SU-DHL-6 (cell line): ENCODE results near the gene GCFC2.

ENCODE experiments used
- H2AFZ ChIP-seq: fragments of 200-600 bp; sonication (generic); 2 replicates; pipeline ENCODE4 v1.6.1; 2014; ENCODE audit warnings: low read depth, mild to moderate bottlenecking, moderate library complexity, mixed read lengths, antibody characterized with exemption, low read length; ENCODE audit not compliant: severe bottlenecking
- H3F3A ChIP-seq: fragments of 200-600 bp; shearing (Covaris generic); 2 replicates; pipeline ENCODE4 v1.6.0; 2016; ENCODE audit warnings: antibody characterized with exemption, mild to moderate bottlenecking; ENCODE audit not compliant: insufficient read depth
- H3K27ac ChIP-seq: fragments of 200-600 bp; sonication (generic); 2 replicates; pipeline ENCODE4 v1.5.1; 2016; ENCODE audit warnings: low read depth, mild to moderate bottlenecking, low read length, moderate library complexity, mixed read lengths
- H3K27me3 ChIP-seq: fragments of 200-600 bp; sonication (generic), shearing (Covaris generic); 2 replicates; pipeline ENCODE4 v1.6.0; 2014; ENCODE audit warnings: mild to moderate bottlenecking, low read length
- H3K36me3 ChIP-seq: fragments of 200-600 bp; sonication (generic); 2 replicates; pipeline ENCODE4 v1.6.1; 2014; ENCODE audit warnings: mild to moderate bottlenecking, low read length, mixed read lengths
- H3K4me2 ChIP-seq: fragments of 300-600, 200-600 bp; shearing (Covaris generic), sonication (generic); 2 replicates; pipeline ENCODE4 v1.6.0; 2014; ENCODE audit warnings: low read length, low read depth, mild to moderate bottlenecking; ENCODE audit not compliant: poor library complexity, severe bottlenecking
- H3K4me3 ChIP-seq: fragments of 200-600 bp; sonication (generic); 2 replicates; pipeline ENCODE4 v1.5.1; 2014; ENCODE audit warnings: antibody characterized with exemption, low read length, mild to moderate bottlenecking, mixed read lengths; ENCODE audit not compliant: insufficient read depth, poor library complexity, severe bottlenecking
- H3K79me2 ChIP-seq: fragments of 200-600 bp; sonication (generic); 2 replicates; pipeline ENCODE4 v1.6.1; 2014; ENCODE audit warnings: mild to moderate bottlenecking, low read length, moderate library complexity; ENCODE audit not compliant: insufficient read depth
- H3K9ac ChIP-seq: fragments of 200-600 bp; sonication (generic); 2 replicates; pipeline ENCODE4 v1.7.0; 2014; ENCODE audit warnings: mild to moderate bottlenecking, low read length
- H3K9me2 ChIP-seq: fragments of 200-600 bp; sonication (generic); replicated peaks from 2 replicates; pipeline ENCODE4 v1.6.1; 2014; ENCODE audit warnings: low read length; ENCODE audit not compliant: insufficient read depth
- H3K9me3 ChIP-seq: fragments of 200-600 bp; sonication (generic); 2 replicates; pipeline ENCODE4 v1.6.1; 2014; ENCODE audit warnings: low read length, mixed read lengths; ENCODE audit not compliant: insufficient read depth
- H4K20me1 ChIP-seq: fragments of 200-600 bp; sonication (generic); 2 replicates; pipeline ENCODE4 v1.6.1; 2014; ENCODE audit warnings: low read depth, mild to moderate bottlenecking, antibody characterized with exemption, low read length, moderate library complexity, mixed read lengths
- EZH2phosphoT487 ChIP-seq: fragments of 200-600 bp; sonication (generic), shearing (Covaris generic); conservative IDR thresholded peaks from 2 replicates; pipeline ENCODE4 v1.6.1; 2018; ENCODE audit warnings: mild to moderate bottlenecking, antibody characterized with exemption, low read length, moderate library complexity, mixed read lengths
- TF ChIP-seq, protein P1 (sequence below): fragments of 200-600 bp; sonication (generic); IDR thresholded peaks from one replicate; pipeline ENCODE4 v1.5.1; 2017; ENCODE audit warnings: antibody characterized with exemption, mild to moderate bottlenecking, low read length, moderate library complexity; ENCODE audit not compliant: insufficient read depth, poor library complexity, severe bottlenecking

The GCFC2 gene

DNA sequence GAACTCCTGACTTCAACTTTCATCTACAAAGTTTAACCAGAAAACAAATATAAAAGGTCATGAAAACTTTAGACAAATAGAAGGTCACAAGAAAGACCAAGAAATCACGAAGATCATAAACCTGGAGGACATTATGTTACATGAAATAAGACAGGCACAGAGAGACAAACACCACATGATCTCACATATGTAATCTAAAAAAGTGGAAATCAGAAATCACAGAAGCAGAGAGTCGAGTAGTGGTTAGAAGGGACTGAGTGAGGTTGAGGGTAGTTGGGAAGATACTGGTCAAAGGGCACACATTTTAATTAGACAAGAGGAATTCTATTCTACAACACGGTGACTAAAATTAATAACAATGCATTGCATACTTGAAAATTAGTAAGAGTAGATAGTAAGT lies 1.4 kb downstream of the GCFC2 start:
- Histone ChIP-seq H2AFZ (no peak overlapping the region), H3K27me3 (no peaks in the 10 kb centered on the region), H3K79me2 (peaks cover 31% of the 10 kb centered on the region), H3K9ac (peak overlapping the region; percentile 99), H3K9me2 (no peaks in the 10 kb centered on the region), H4K20me1 (no peaks in the 10 kb centered on the region), H3K27ac (peak overlapping the region; percentile 94; the same call in 1 of the 2 replicates), H3K9me3 (no peaks in the 10 kb centered on the region), H3K36me3 (0 out of 2 replicates have a peak, but pooled peaks cover 7% of the 10 kb centered on the region), H3K4me3 (peak overlapping the region; percentile 97), H3F3A (peaks cover 11% of the 10 kb centered on the region; the same call in 1 of the 2 replicates), H3K4me2 (peak overlapping the region; percentile 100)
- TF ChIP-seq EZH2phosphoT487, result no peak
- TF ChIP-seq, protein P1, sequence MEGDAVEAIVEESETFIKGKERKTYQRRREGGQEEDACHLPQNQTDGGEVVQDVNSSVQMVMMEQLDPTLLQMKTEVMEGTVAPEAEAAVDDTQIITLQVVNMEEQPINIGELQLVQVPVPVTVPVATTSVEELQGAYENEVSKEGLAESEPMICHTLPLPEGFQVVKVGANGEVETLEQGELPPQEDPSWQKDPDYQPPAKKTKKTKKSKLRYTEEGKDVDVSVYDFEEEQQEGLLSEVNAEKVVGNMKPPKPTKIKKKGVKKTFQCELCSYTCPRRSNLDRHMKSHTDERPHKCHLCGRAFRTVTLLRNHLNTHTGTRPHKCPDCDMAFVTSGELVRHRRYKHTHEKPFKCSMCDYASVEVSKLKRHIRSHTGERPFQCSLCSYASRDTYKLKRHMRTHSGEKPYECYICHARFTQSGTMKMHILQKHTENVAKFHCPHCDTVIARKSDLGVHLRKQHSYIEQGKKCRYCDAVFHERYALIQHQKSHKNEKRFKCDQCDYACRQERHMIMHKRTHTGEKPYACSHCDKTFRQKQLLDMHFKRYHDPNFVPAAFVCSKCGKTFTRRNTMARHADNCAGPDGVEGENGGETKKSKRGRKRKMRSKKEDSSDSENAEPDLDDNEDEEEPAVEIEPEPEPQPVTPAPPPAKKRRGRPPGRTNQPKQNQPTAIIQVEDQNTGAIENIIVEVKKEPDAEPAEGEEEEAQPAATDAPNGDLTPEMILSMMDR, result no peak

DNA sequence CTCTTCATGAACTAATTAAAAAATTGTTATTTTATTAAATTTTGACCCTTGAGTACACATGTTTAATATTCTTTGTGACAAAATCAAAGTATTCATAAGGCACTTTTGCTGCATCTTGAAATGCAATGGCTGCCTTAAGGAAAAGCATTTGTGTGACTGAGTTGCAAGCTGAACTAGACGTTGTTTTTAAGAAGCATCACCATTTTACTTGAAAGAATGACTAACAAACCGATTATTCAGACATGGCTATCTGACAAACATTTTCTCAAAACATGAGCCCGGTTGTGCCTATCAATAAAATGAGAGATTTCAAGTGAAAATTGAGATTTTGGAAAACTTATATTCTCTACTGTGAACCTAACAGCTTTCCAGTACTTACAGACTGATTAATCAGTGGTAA lies 2.8 kb downstream of the GCFC2 start:
- Histone ChIP-seq H3F3A (peaks cover 11% of the 10 kb centered on the region; the same call in 1 of the 2 replicates), H3K9ac (no peak overlapping the region), H3K79me2 (peaks cover 31% of the 10 kb centered on the region), H4K20me1 (no peaks in the 10 kb centered on the region), H2AFZ (no peak overlapping the region), H3K9me2 (no peaks in the 10 kb centered on the region), H3K9me3 (no peaks in the 10 kb centered on the region), H3K27me3 (no peaks in the 10 kb centered on the region), H3K36me3 (peaks cover 20% of the 10 kb centered on the region), H3K27ac (no peak overlapping the region), H3K4me3 (no peak overlapping the region), H3K4me2 (peak overlapping the region; percentile 23)
- TF ChIP-seq, protein P1, result no peak
- no peak for TF ChIP-seq EZH2phosphoT487

DNA sequence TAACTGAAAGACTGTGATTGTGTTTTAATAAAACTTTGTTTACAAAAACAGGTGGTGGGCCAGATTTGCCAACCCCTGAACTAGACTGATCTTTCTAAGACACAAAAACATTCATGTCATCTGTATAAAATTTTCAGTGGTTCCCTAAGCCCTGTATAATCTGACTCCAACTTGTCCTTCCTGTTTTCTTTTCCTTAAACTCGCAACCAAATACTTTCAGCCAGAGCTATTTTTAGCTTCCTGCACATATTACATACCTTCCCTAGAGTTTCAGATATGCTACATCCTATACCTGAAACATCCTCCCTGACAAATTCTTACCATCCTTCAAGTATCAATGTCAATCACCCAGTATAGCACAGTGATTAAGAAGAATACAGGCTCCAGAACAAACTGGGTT lies 4.8 kb downstream of the GCFC2 start:
- Histone ChIP-seq H3K79me2 (peaks cover 31% of the 10 kb centered on the region), H3K9ac (no peak overlapping the region), H3K9me3 (no peaks in the 10 kb centered on the region), H2AFZ (no peak overlapping the region), H3K27ac (no peak overlapping the region), H4K20me1 (no peaks in the 10 kb centered on the region), H3K27me3 (no peaks in the 10 kb centered on the region), H3K9me2 (no peaks in the 10 kb centered on the region), H3K4me2 (no peak overlapping the region), H3K4me3 (no peak overlapping the region), H3F3A (peaks cover 7% of the 10 kb centered on the region; the same call in 1 of the 2 replicates), H3K36me3 (peaks cover 34% of the 10 kb centered on the region)
- TF ChIP-seq EZH2phosphoT487, result no peak
- TF ChIP-seq, protein P1, result no peak
